CD14-positive monocyte (primary cell): Measurements from ENCODE around the gene SLC25A39. TPM values are rescaled to one million over a fixed set of nuclear protein-coding genes. Genes with fewer than 3 reads are reported as not detected.
A peak's percentile ranks its signal among the peaks of the same experiment; 100 is the strongest.

Source experiments
- DNase-seq, 3 donors: peaks; one replicate each; pipeline ENCODE4 v3.0.0-alpha.2; 2011 to 2022
- H2AFZ ChIP-seq: 2 replicates; pipeline ENCODE4 v1.6.0; 2012; ENCODE audit warnings: mild to moderate bottlenecking, low read depth, low read length, inconsistent platforms; ENCODE audit not compliant: insufficient read depth, poor library complexity, severe bottlenecking
- H3K27ac ChIP-seq, 2 donors: 1 replicate in 1 of 2; 2 replicates in 1 of 2; pipeline ENCODE4 v1.5.1; 2012 to 2013; ENCODE audit warnings: low read length in 2 of 2, control low read depth in 1 of 2, inconsistent platforms in 1 of 2, low read depth in 1 of 2, mild to moderate bottlenecking in 1 of 2
- H3K27me3 ChIP-seq, 2 donors: one replicate each; pipeline versions ENCODE4 v1.6.0 to v1.6.1; 2011 to 2013; ENCODE audit warnings: low read length in 2 of 2; ENCODE audit not compliant: control insufficient read depth in 2 of 2, insufficient read depth in 2 of 2
- H3K36me3 ChIP-seq, 2 donors: replicated peaks in 1 of 2; 1 replicate in 1 of 2; 2 replicates in 1 of 2; pipeline versions ENCODE4 v1.5.1 to v1.6.1; 2012 to 2013; ENCODE audit warnings: low read length in 2 of 2, control low read depth in 1 of 2, inconsistent platforms in 1 of 2, mild to moderate bottlenecking in 1 of 2; ENCODE audit not compliant: insufficient read depth in 2 of 2, control insufficient read depth in 1 of 2
- H3K4me1 ChIP-seq, 2 donors: 1 replicate in 1 of 2; 2 replicates in 1 of 2; pipeline versions ENCODE4 v1.5.1 to v1.6.1; 2012 to 2013; ENCODE audit warnings: low read length in 2 of 2, control low read depth in 1 of 2, inconsistent platforms in 1 of 2, mild to moderate bottlenecking in 1 of 2, moderate library complexity in 1 of 2; ENCODE audit not compliant: insufficient read depth in 2 of 2, control insufficient read depth in 1 of 2
- H3K4me2 ChIP-seq: replicated peaks from 2 replicates; pipeline ENCODE3; 2012; ENCODE audit warnings: low read length, moderate library complexity, mild to moderate bottlenecking; ENCODE audit not compliant: poor library complexity, severe bottlenecking; ENCODE audit errors: extremely low read depth
- H3K4me3 ChIP-seq, 3 experiments: fragments of 200-600 bp in 1 of 3; sonication (generic) in 1 of 3; replicated peaks in 1 of 3; 1 replicate in 2 of 3; 2 replicates in 1 of 3; pipeline ENCODE4 v1.5.1; 2011 to 2013; ENCODE audit warnings: low read length in 3 of 3, mild to moderate bottlenecking in 3 of 3, control low read depth in 2 of 3, low read depth in 2 of 3, inconsistent platforms in 1 of 3, moderate library complexity in 1 of 3
- H3K79me2 ChIP-seq: 2 replicates; pipeline ENCODE4 v1.6.0; 2012; ENCODE audit warnings: mild to moderate bottlenecking, control low read depth, inconsistent platforms, low read length, moderate library complexity; ENCODE audit not compliant: insufficient read depth
- H3K9ac ChIP-seq: 2 replicates; pipeline ENCODE4 v1.6.0; 2017; ENCODE audit warnings: low read length, mild to moderate bottlenecking; ENCODE audit not compliant: insufficient read depth, poor library complexity, severe bottlenecking
- H3K9me3 ChIP-seq, 2 donors: replicated peaks in 1 of 2; 1 replicate in 1 of 2; 2 replicates in 1 of 2; pipeline versions ENCODE4 v1.5.1 to v1.6.1; 2012 to 2013; ENCODE audit warnings: low read length in 2 of 2, control low read depth in 1 of 2; ENCODE audit not compliant: control insufficient read depth in 1 of 2, insufficient read depth in 1 of 2
- H4K20me1 ChIP-seq: 2 replicates; pipeline ENCODE4 v1.6.0; 2012; ENCODE audit warnings: mild to moderate bottlenecking, low read length, control low read depth, moderate library complexity; ENCODE audit not compliant: insufficient read depth
- H3K27ac Mint-ChIP-seq, 7 donors: one replicate each; pipeline ENCODE4 v1.8.0; 2020; ENCODE audit warnings: mild to moderate bottlenecking in 7 of 7, mixed read lengths in 7 of 7, moderate library complexity in 6 of 7, inconsistent platforms in 2 of 7
- H3K27me3 Mint-ChIP-seq, 3 donors: one replicate each; pipeline ENCODE4 v1.8.0; 2021 to 2022; ENCODE audit warnings: low read depth in 3 of 3, mild to moderate bottlenecking in 3 of 3, mixed read lengths in 3 of 3, moderate library complexity in 3 of 3, inconsistent platforms in 1 of 3
- H3K36me3 Mint-ChIP-seq, 2 donors: one replicate each; pipeline ENCODE4 v1.8.0; 2020; ENCODE audit warnings: mixed read lengths in 2 of 2, inconsistent platforms in 1 of 2, mild to moderate bottlenecking in 1 of 2
- H3K4me1 Mint-ChIP-seq: one replicate; pipeline ENCODE4 v1.8.0; 2020; ENCODE audit warnings: mild to moderate bottlenecking, mixed read lengths
- H3K4me3 Mint-ChIP-seq, 2 donors: one replicate each; pipeline ENCODE4 v1.8.0; 2020; ENCODE audit warnings: mild to moderate bottlenecking in 2 of 2, mixed read lengths in 2 of 2, moderate library complexity in 1 of 2
- H3K9me3 Mint-ChIP-seq, 7 donors: one replicate each; pipeline ENCODE4 v1.8.0; 2020 to 2022; ENCODE audit warnings: mixed read lengths in 7 of 7, mild to moderate bottlenecking in 6 of 7, moderate library complexity in 6 of 7, inconsistent platforms in 2 of 7
- CTCF ChIP-seq: fragments of 200-600 bp; IDR thresholded peaks from one replicate; pipeline ENCODE4 v1.8.0; 2022; ENCODE audit warnings: antibody characterized with exemption, mild to moderate bottlenecking
- WGBS: methylation state at CpG from one replicate; pipeline ENCODE4 v1.1.5; 2013; ENCODE audit warnings: missing lambda C conversion rate; ENCODE audit not compliant: insufficient coverage; 5-methylcytosine and 5-hydroxymethylcytosine counted together
- intact Hi-C, 2 donors: fragments of 100-400 bp; cut with micrococcal nuclease; formaldehyde crosslinking; loops; one replicate each; pipeline versions ENCODE4 v1.15.0 to v1.15.1; 2023
- polyA plus RNA-seq, 3 donors: library from polyadenylated mRNA; depleted of rRNA in 1 of 3; unstranded in 2 of 3; stranded (reverse) in 1 of 3; fragments of 300-500 nt in 2 of 3; fragments of >200 nt in 1 of 3; fragmentation: Illumina TruSeq in 2 of 3; gene quantifications; 1 replicate in 2 of 3; 2 replicates in 1 of 3; pipeline ENCODE4 v1.2.3, GENCODE V29; 2012 to 2021

The SLC25A39 gene
- polyA plus RNA-seq, 3 donors, result 64.0 to 74.8 (median 64.5) TPM

DNA sequence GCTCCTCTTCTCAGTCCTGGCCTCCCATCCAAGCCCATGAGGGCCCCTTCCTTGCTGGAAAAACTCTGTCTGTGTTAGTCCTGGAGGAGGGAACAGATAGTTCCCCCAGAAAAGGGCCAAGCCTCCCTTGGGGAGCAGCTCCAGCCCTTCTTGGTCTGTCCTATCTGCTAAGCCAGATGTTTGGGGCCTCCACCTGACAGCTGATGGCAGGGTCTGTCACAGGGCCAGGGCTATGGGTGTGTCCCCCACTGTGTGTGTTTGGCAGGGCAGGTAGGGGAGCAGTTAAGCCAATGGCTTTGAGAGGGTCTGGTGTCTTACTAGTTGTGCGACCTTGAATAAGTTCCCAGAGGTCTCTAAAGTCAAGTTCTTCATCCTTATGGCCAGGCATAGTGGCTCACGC is 43.1 kb downstream of the SLC25A39 start:
- H2AFZ ChIP-seq, result no peak overlapping the region
- no peak overlapping the region for H3K4me2 ChIP-seq
- no peaks in the 10 kb centered on the region for H3K36me3 ChIP-seq
- H3K4me1 Mint-ChIP-seq, result peaks cover 30% of the 10 kb centered on the region
- no peak overlapping the region for H3K9ac ChIP-seq
- H3K27ac ChIP-seq, result no peak overlapping the region
- DNase-seq, result no peak
- peak overlapping the region in 5 of 7 donors; percentile 56 to 80 (median 60) for H3K27ac Mint-ChIP-seq
- no peaks in the 10 kb centered on the region for H3K9me3 Mint-ChIP-seq
- no peaks in the 10 kb centered on the region for H3K36me3 Mint-ChIP-seq
- no peak overlapping the region for H3K4me3 ChIP-seq
- no peaks in the 10 kb centered on the region for H3K79me2 ChIP-seq
- H3K4me3 Mint-ChIP-seq, result peak overlapping the region in 1 of 2 donors; percentile 41
- peaks cover 23 to 25% of the 10 kb centered on the region in 2 donors for H3K4me1 ChIP-seq
- 100% methylated on average over 1 of the region's 2 CpGs for WGBS
- peaks cover 23 to 24% (median 24%) of the 10 kb centered on the region in 3 donors for H3K27me3 Mint-ChIP-seq
- H4K20me1 ChIP-seq, result no peaks in the 10 kb centered on the region
- peaks cover 0 to 7% of the 10 kb centered on the region in 2 donors for H3K27me3 ChIP-seq
- TF ChIP-seq CTCF, result no peak
- intact Hi-C loops, result no loop called here
- H3K9me3 ChIP-seq, result no peaks in the 10 kb centered on the region

GRCh38 chr17:44280392-44280937 is 44.2 kb downstream of the SLC25A39 start:
- H3K36me3 Mint-ChIP-seq, result no peaks in the 10 kb centered on the region
- peak overlapping the region; percentile 66 for H3K4me2 ChIP-seq
- H3K79me2 ChIP-seq, result no peaks in the 10 kb centered on the region
- H3K4me3 ChIP-seq, result peak overlapping the region in 1 of 3 experiments; percentile 46
- H3K36me3 ChIP-seq, result no peaks in the 10 kb centered on the region
- H4K20me1 ChIP-seq, result no peaks in the 10 kb centered on the region
- peak overlapping the region; percentile 36 for H3K9ac ChIP-seq
- H3K27me3 ChIP-seq, result peaks cover 0 to 7% of the 10 kb centered on the region in 2 donors
- H3K4me1 Mint-ChIP-seq, result peaks cover 30% of the 10 kb centered on the region
- H3K27me3 Mint-ChIP-seq, result peaks cover 26 to 28% (median 27%) of the 10 kb centered on the region in 3 donors
- peaks cover 23 to 25% of the 10 kb centered on the region in 2 donors for H3K4me1 ChIP-seq
- no peaks in the 10 kb centered on the region for H3K9me3 ChIP-seq
- H3K9me3 Mint-ChIP-seq, result no peaks in the 10 kb centered on the region
- peak overlapping the region; percentile 64 to 70 for H3K4me3 Mint-ChIP-seq
- H3K27ac Mint-ChIP-seq, result peak overlapping the region; percentile 92 to 97 (median 94)
- peak; percentile 22 to 45 (median 33) for DNase-seq
- TF ChIP-seq CTCF, result no peak
- WGBS, result 84% methylated on average over 8 of the region's 12 CpGs
- intact Hi-C loops, result no loop called here
- H3K27ac ChIP-seq, result peak overlapping the region in 1 of 2 donors; percentile 80
- peak overlapping the region; percentile 51 for H2AFZ ChIP-seq
